Esophagus muscularis mucosa (tissue), 4 donors: ENCODE measurements around the gene SULT6B1. TPM values are rescaled to one million over a fixed set of nuclear protein-coding genes. Genes with fewer than 3 reads are reported as not detected.
"Not testable (repeated sequence)": the region's sequence is repeated elsewhere in the genome, so short reads cannot be mapped to it uniquely, and the experiment has no call there.

Experiments used
- DNase-seq: peaks from one replicate; pipeline ENCODE4 v3.0.0-alpha.2; 2017; ENCODE audit errors: extremely low spot score
- H3K27ac ChIP-seq, 4 donors: fragments of 200-600 bp; sonication (generic); replicated peaks in 1 of 4; 1 replicate in 3 of 4; 2 replicates in 1 of 4; pipeline ENCODE4 v1.5.1; 2016 to 2019; ENCODE audit warnings: mild to moderate bottlenecking in 1 of 4
- H3K27me3 ChIP-seq, 4 donors: fragments of 200-600 bp; sonication (generic); one replicate each; pipeline versions ENCODE4 v1.5.1 to v1.6.0; 2016 to 2019
- H3K36me3 ChIP-seq, 4 donors: fragments of 200-600 bp; sonication (generic); one replicate each; pipeline ENCODE4 v1.5.1; 2016 to 2019
- H3K4me1 ChIP-seq, 4 donors: fragments of 200-600 bp; sonication (generic); one replicate each; pipeline ENCODE4 v1.5.1; 2016 to 2019
- H3K4me3 ChIP-seq, 4 donors: fragments of 200-600 bp; sonication (generic); 1 replicate in 2 of 4; 2 replicates in 2 of 4; pipeline ENCODE4 v1.5.1; 2016 to 2019; ENCODE audit warnings: mild to moderate bottlenecking in 4 of 4, moderate library complexity in 1 of 4
- H3K9me3 ChIP-seq, 4 donors: fragments of 200-600 bp; sonication (generic); 1 replicate in 3 of 4; 2 replicates in 1 of 4; pipeline ENCODE4 v1.5.1; 2016 to 2019
- EP300 ChIP-seq: sonication (generic); formaldehyde crosslinking; IDR thresholded peaks from one replicate; pipeline ENCODE4 v1.6.1; 2017; ENCODE audit warnings: antibody characterized with exemption
- POLR2A ChIP-seq: fragments of 450-650 bp; IDR thresholded peaks from one replicate; pipeline ENCODE4 v1.6.1; 2017; ENCODE audit warnings: antibody characterized with exemption, moderate library complexity, mild to moderate bottlenecking, low read depth
- POLR2AphosphoS5 ChIP-seq, 2 donors: sonication (generic); formaldehyde crosslinking; IDR thresholded peaks; one replicate each; pipeline ENCODE4 v1.6.1; 2017; ENCODE audit warnings: antibody characterized with exemption in 2 of 2
- WGBS: methylation state at CpG from one replicate; pipeline ENCODE4 v1.1.5; 2018; 5-methylcytosine and 5-hydroxymethylcytosine counted together
- intact Hi-C: fragments of 100-400 bp; cut with DNase I; formaldehyde crosslinking; loops from one replicate; pipeline ENCODE4 v1.15.1; 2023
- total RNA-seq, 4 donors: library from RNA; depleted of rRNA; stranded (reverse); fragments of >200 nt; gene quantifications; one replicate each; pipeline versions ENCODE4 v1.1.0 to v1.2.1, GENCODE V29; 2016
- TF ChIP-seq, protein P1 (sequence below), 3 experiments: fragments of 200-600 bp in 2 of 3; fragments of 450-650 bp in 1 of 3; sonication (generic) in 2 of 3; IDR thresholded peaks; one replicate each; pipeline ENCODE4 v1.5.1; 2017 to 2019; ENCODE audit warnings: antibody characterized with exemption in 3 of 3, mild to moderate bottlenecking in 2 of 3, moderate library complexity in 1 of 3

Gene SULT6B1
- total RNA-seq, 4 donors from 2014 or later = not detected

DNA sequence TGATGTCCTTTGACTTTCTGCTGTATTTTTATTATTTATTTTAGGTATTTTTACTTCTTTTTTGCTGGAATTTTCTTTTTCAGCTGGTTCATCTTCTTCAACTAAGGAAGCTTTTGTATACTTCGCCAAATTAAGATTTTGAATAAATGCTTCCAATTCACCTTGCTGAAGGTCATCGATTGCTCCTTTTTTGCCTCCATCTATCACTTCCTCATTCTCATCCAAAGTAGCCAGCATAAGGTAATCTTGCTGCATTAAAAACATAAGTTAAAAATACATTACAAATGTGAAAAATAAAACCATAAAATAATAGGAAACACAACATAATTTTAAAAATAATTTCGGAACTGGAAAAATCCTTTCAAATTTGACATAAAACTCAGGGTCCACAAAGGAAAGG lies 40.3 kb upstream of the SULT6B1 start:
- no peak for TF ChIP-seq EP300
- TF ChIP-seq, protein P1, sequence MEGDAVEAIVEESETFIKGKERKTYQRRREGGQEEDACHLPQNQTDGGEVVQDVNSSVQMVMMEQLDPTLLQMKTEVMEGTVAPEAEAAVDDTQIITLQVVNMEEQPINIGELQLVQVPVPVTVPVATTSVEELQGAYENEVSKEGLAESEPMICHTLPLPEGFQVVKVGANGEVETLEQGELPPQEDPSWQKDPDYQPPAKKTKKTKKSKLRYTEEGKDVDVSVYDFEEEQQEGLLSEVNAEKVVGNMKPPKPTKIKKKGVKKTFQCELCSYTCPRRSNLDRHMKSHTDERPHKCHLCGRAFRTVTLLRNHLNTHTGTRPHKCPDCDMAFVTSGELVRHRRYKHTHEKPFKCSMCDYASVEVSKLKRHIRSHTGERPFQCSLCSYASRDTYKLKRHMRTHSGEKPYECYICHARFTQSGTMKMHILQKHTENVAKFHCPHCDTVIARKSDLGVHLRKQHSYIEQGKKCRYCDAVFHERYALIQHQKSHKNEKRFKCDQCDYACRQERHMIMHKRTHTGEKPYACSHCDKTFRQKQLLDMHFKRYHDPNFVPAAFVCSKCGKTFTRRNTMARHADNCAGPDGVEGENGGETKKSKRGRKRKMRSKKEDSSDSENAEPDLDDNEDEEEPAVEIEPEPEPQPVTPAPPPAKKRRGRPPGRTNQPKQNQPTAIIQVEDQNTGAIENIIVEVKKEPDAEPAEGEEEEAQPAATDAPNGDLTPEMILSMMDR (IDR thresholded peaks at IDR 0.05) = no peak
- TF ChIP-seq POLR2A = no peak
- no peak for TF ChIP-seq POLR2AphosphoS5 (IDR thresholded peaks at IDR 0.05)
- intact Hi-C loops = no loop called here
- no peak for DNase-seq
- Histone ChIP-seq H3K27me3 (no peaks in the 10 kb centered on the region), H3K9me3 (no peaks in the 10 kb centered on the region), H3K36me3 (peaks cover 15 to 22% (median 18%) of the 10 kb centered on the region in 4 donors), H3K27ac (no peak overlapping the region), H3K4me1 (peaks cover 26 to 53% (median 44%) of the 10 kb centered on the region in 4 donors), H3K4me3 (no peak overlapping the region)
- WGBS = 96% methylated on average over 3 of the region's 3 CpGs

DNA sequence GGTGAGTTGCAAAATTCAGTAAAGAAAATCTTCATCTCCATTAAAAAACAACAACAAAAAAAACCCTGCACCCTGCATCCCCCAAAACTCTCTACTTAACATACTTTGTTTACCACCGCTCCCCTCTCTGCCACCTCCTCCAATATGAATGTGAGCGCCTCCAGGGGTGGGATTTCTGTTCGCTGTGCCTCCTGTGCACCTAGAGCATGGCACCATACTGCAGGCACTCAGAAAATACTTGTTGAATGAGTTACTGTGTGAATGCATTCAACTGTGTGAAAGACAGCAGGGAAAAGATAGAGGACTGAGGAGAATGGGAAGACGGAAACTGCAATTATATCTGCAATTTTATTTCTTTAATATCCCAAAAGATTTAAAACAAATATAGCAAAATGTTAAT lies 38.4 kb upstream of the SULT6B1 start:
- DNase-seq = no peak
- H3K9me3 ChIP-seq = no peaks in the 10 kb centered on the region
- TF ChIP-seq, protein P1 (IDR thresholded peaks at IDR 0.05) = no peak
- TF ChIP-seq POLR2AphosphoS5 (IDR thresholded peaks at IDR 0.05) (no peak), POLR2A (no peak), EP300 (no peak)
- intact Hi-C loops = no loop called here
- no peak overlapping the region for H3K27ac ChIP-seq
- peaks cover 18 to 38% (median 29%) of the 10 kb centered on the region in 4 donors for H3K36me3 ChIP-seq
- WGBS = 100% methylated on average over 4 of the region's 4 CpGs
- H3K4me1 ChIP-seq = peaks cover 16 to 37% (median 32%) of the 10 kb centered on the region in 4 donors
- no peaks in the 10 kb centered on the region for H3K27me3 ChIP-seq
- no peak overlapping the region for H3K4me3 ChIP-seq

DNA sequence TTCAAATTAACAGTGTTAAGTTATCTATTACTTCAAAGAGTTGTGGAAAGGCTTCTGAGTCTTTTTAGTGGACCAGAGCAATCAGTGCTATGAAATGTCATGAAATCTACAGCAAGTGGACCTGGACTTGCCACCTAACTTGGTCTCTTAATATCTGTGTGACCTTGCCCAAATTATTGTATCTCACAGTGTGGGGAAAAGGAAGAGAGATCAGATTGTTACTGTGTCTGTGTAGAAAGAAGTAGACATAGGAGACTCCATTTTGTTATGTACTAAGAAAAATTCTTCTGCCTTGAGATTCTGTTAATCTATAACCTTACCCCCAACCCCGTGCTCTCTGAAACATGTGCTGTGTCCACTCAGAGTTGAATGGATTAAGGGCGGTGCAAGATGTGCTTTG lies 36.7 kb upstream of the SULT6B1 start:
- DNase-seq, H3K9me3 ChIP-seq, H3K27me3 ChIP-seq, H3K27ac ChIP-seq, H3K4me3 ChIP-seq, intact Hi-C loops: not testable (repeated sequence)
- peaks cover 30 to 56% (median 44%) of the 10 kb centered on the region in 4 donors for H3K36me3 ChIP-seq
- H3K4me1 ChIP-seq = peaks cover 10 to 30% (median 25%) of the 10 kb centered on the region in 4 donors
- 67% methylated on average over 1 of the region's 2 CpGs for WGBS

DNA sequence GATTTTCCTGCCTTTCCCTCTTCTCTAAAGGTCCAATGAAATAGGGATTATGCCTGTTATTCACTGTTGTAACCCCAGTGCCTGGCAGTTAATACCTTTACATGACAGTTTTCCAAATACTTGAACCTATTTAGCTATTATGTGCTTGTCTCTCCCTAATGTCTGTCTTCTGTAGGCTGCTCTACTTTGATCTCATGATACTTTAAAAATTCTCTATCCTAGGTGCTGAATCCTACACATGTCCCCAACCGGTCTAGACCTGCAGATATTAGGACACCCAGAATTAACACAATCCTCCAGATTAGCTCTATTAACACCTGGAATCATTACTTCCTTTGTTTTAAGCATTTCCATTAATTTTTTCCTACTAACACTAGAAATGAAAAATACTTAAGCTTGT lies 35.6 kb upstream of the SULT6B1 start:
- DNase-seq = no peak
- Histone ChIP-seq H3K9me3 (no peaks in the 10 kb centered on the region), H3K36me3 (peaks cover 35 to 66% (median 50%) of the 10 kb centered on the region in 4 donors), H3K27ac (no peak overlapping the region), H3K4me1 (peaks cover 2 to 20% (median 15%) of the 10 kb centered on the region in 4 donors), H3K27me3 (no peaks in the 10 kb centered on the region), H3K4me3 (no peak overlapping the region)
- intact Hi-C loops = no loop called here
- 97% methylated on average over 1 of the region's 1 CpG for WGBS
- no peak for TF ChIP-seq EP300
- TF ChIP-seq POLR2A = no peak
- TF ChIP-seq, protein P1 (IDR thresholded peaks at IDR 0.05) = no peak
- no peak for TF ChIP-seq POLR2AphosphoS5 (IDR thresholded peaks at IDR 0.05)

DNA sequence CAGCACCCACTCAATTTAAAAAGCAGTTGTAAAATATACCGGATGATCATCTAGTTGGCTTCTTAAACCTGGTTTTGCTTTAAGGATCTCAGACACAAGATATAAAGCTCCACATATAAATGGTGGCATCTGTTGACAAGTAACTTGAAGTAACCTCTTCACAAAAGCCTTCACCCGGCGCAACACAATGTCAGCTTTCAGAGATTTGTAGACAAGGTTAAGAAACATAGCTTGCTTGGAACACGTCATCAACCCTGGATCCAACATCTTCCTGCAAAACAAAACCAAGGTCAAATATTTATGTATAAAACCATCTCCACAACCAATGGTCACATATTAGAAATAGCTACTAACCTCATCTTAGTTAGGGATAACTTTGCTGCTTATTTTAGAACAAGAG lies 34.7 kb upstream of the SULT6B1 start:
- no peak overlapping the region for H3K4me3 ChIP-seq
- peaks cover 2 to 16% (median 15%) of the 10 kb centered on the region in 4 donors for H3K4me1 ChIP-seq
- H3K27ac ChIP-seq = no peak overlapping the region
- H3K9me3 ChIP-seq = no peaks in the 10 kb centered on the region
- intact Hi-C loops = no loop called here
- DNase-seq = no peak
- no peaks in the 10 kb centered on the region for H3K27me3 ChIP-seq
- TF ChIP-seq, protein P1 (IDR thresholded peaks at IDR 0.05) = no peak
- TF ChIP-seq EP300 (no peak), POLR2A (no peak), POLR2AphosphoS5 (IDR thresholded peaks at IDR 0.05) (no peak)
- WGBS = 96% methylated on average over 4 of the region's 4 CpGs
- H3K36me3 ChIP-seq = peaks cover 30 to 70% (median 53%) of the 10 kb centered on the region in 4 donors
